Gastroesophageal sphincter (tissue), 3 donors: Measurements from ENCODE around the gene HIRA.

Experiments used
- EP300 ChIP-seq: sonication (generic); formaldehyde crosslinking; IDR thresholded peaks from one replicate; pipeline ENCODE4 v1.6.1; 2017; ENCODE audit warnings: antibody characterized with exemption, mild to moderate bottlenecking
- POLR2A ChIP-seq, 2 donors: fragments of 450-650 bp; IDR thresholded peaks; one replicate each; pipeline ENCODE4 v1.6.1; 2017; ENCODE audit warnings: antibody characterized with exemption in 2 of 2, mild to moderate bottlenecking in 2 of 2, moderate library complexity in 1 of 2
- POLR2AphosphoS5 ChIP-seq: sonication (generic); formaldehyde crosslinking; IDR thresholded peaks from one replicate; pipeline ENCODE4 v1.6.1; 2017; ENCODE audit warnings: antibody characterized with exemption
- TF ChIP-seq, protein P1 (sequence below), 4 experiments: fragments of 200-600 bp in 2 of 4; fragments of 450-650 bp in 2 of 4; sonication (generic) in 1 of 4; IDR thresholded peaks; one replicate each; pipeline ENCODE4 v1.5.1; 2017 to 2019; ENCODE audit warnings: antibody characterized with exemption in 4 of 4, mild to moderate bottlenecking in 2 of 4, moderate library complexity in 2 of 4

DNA sequence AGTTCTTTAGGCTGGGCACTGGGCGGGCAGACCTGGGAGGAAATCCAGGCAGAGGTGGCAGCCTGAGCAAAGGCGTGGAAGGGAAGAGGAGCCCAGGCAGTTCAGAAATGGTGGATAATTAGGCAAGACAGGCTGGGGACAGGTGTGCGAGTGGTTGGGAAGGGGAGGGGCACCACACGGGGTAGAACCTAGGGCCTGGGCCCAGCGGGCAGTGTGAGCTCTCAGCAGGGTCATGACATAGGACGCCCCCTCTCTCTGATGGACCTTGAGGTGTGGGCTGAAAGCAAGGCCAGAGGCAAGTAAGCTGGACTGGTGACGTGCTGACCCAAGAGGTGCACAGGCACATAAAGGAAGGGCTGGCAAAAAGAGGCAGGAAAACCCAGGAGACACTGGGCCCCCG lies 40.7 kb upstream of the HIRA start:
- TF ChIP-seq, protein P1, sequence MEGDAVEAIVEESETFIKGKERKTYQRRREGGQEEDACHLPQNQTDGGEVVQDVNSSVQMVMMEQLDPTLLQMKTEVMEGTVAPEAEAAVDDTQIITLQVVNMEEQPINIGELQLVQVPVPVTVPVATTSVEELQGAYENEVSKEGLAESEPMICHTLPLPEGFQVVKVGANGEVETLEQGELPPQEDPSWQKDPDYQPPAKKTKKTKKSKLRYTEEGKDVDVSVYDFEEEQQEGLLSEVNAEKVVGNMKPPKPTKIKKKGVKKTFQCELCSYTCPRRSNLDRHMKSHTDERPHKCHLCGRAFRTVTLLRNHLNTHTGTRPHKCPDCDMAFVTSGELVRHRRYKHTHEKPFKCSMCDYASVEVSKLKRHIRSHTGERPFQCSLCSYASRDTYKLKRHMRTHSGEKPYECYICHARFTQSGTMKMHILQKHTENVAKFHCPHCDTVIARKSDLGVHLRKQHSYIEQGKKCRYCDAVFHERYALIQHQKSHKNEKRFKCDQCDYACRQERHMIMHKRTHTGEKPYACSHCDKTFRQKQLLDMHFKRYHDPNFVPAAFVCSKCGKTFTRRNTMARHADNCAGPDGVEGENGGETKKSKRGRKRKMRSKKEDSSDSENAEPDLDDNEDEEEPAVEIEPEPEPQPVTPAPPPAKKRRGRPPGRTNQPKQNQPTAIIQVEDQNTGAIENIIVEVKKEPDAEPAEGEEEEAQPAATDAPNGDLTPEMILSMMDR (IDR thresholded peaks at IDR 0.05): no peak
- no peak for TF ChIP-seq POLR2A (IDR thresholded peaks at IDR 0.05)
- TF ChIP-seq POLR2AphosphoS5: no peak
- no peak for TF ChIP-seq EP300
